Measurements from ENCODE around the gene SMIM35.
A peak's percentile ranks its signal among the peaks of the same experiment; 100 is the strongest.

SMIM35 gene

DNA sequence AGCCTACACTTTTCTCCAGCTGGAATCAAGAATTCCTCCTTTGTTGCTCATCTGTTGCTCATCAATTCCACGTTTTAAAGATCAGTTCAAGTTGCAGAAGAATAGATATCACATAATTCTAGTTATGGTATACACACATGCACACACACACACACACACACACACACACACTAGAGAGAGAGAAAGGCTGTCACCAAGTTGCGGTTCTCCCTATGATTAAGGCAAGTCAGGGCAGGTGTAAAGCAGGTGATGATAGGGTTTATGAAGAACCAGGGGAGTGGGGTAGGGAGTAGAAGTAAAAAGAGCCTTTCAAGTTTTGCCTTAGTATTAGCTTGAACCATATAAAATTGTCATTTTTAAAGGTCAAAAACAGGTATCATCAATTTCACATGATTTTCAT, 41.6 kb downstream of the SMIM35 start:
- DNase-seq (ENCODE audit: extremely low read depth, insufficient read length), result no peak
- no peaks in the 10 kb centered on the region for H3K36me3 ChIP-seq (ENCODE audit: control insufficient read depth, insufficient read depth, low read length)
- H3K27me3 ChIP-seq (replicated peaks; ENCODE audit: control insufficient read depth, insufficient read depth, low read length), result no peaks in the 10 kb centered on the region
- TF ChIP-seq, protein P1, sequence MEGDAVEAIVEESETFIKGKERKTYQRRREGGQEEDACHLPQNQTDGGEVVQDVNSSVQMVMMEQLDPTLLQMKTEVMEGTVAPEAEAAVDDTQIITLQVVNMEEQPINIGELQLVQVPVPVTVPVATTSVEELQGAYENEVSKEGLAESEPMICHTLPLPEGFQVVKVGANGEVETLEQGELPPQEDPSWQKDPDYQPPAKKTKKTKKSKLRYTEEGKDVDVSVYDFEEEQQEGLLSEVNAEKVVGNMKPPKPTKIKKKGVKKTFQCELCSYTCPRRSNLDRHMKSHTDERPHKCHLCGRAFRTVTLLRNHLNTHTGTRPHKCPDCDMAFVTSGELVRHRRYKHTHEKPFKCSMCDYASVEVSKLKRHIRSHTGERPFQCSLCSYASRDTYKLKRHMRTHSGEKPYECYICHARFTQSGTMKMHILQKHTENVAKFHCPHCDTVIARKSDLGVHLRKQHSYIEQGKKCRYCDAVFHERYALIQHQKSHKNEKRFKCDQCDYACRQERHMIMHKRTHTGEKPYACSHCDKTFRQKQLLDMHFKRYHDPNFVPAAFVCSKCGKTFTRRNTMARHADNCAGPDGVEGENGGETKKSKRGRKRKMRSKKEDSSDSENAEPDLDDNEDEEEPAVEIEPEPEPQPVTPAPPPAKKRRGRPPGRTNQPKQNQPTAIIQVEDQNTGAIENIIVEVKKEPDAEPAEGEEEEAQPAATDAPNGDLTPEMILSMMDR (IDR thresholded peaks at IDR 0.05; ENCODE audit: insufficient read depth, low read length, poor library complexity, severe bottlenecking), result no peak
- no peak overlapping the region for H3K4me3 ChIP-seq (replicated peaks; ENCODE audit: low read depth, low read length)

DNA sequence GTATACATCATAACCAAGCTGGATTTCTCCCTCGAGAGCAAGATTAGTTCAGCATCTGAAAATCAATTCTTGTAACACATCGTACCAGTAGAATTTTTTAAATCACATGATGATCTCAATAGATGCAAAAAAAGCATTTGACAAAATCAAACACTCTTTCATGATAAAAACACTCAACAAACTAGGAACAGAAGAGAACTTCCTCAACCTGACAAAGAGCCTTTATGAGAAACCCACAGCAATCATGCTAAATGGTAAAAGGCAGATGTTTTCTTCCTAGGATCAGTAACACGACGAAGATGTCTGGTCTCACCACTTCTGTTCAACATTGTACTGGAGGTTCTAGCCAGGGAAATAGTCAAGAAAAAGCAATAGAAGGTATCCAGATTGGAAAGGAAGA, 44.0 kb downstream of the SMIM35 start:
- no peak for DNase-seq (ENCODE audit: extremely low read depth, insufficient read length)
- Histone ChIP-seq H3K4me3 (replicated peaks; ENCODE audit: low read depth, low read length) (no peak overlapping the region), H3K36me3 (ENCODE audit: control insufficient read depth, insufficient read depth, low read length) (no peaks in the 10 kb centered on the region), H3K27me3 (replicated peaks; ENCODE audit: control insufficient read depth, insufficient read depth, low read length) (no peaks in the 10 kb centered on the region)
- TF ChIP-seq, protein P1 (IDR thresholded peaks at IDR 0.05; ENCODE audit: insufficient read depth, low read length, poor library complexity, severe bottlenecking), result no peak

DNA sequence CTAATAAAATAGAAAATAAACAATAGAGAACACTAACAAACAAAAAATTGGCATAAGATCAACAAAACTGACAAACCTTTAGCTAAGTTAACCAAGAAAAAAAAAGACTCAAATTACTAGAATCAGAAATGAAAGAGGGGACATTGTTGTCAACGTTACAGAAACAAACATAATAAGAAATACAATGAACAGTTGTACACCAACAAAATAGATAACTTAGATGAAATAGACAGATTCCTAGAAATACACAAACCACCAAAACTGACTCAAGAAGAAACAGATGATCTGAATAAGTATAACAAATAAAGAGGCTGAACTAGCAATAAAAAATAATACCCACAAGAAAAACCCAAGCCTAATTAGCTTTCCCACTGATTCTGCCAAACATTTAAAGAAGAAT, 44.6 kb downstream of the SMIM35 start:
- Histone ChIP-seq H3K27me3 (replicated peaks; ENCODE audit: control insufficient read depth, insufficient read depth, low read length) (no peaks in the 10 kb centered on the region; the same call in 1 of the 2 replicates), H3K36me3 (ENCODE audit: control insufficient read depth, insufficient read depth, low read length) (no peaks in the 10 kb centered on the region), H3K4me3 (replicated peaks; ENCODE audit: low read depth, low read length) (no peak overlapping the region)
- DNase-seq (ENCODE audit: extremely low read depth, insufficient read length), result no peak
- TF ChIP-seq, protein P1 (IDR thresholded peaks at IDR 0.05; ENCODE audit: insufficient read depth, low read length, poor library complexity, severe bottlenecking), result no peak

DNA sequence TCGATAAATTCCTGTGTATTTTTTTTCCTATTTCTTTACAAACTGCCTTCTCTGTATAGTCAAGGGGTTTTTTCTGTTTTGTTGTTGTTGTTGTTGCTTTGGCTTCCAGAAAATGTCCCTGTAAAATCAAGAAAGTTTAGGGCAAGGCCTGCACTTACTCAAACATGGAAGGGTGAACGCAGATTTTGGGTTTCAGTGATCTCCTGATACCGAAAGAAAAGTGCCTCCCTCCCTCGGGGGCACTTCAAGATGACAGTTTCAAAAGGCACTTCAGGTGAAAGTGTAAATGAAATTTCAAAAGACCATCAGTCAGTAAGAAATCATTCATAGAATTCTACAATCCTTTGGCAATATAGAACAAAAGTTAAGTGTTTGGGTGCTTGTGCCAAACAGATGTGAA, 53.3 kb downstream of the SMIM35 start:
- no peak for DNase-seq (ENCODE audit: extremely low read depth, insufficient read length)
- no peaks in the 10 kb centered on the region for H3K36me3 ChIP-seq (ENCODE audit: control insufficient read depth, insufficient read depth, low read length)
- H3K27me3 ChIP-seq (replicated peaks; ENCODE audit: control insufficient read depth, insufficient read depth, low read length), result no peaks in the 10 kb centered on the region; the same call in 1 of the 2 replicates
- H3K4me3 ChIP-seq (replicated peaks; ENCODE audit: low read depth, low read length), result no peak overlapping the region
- TF ChIP-seq, protein P1 (IDR thresholded peaks at IDR 0.05; ENCODE audit: insufficient read depth, low read length, poor library complexity, severe bottlenecking), result no peak

DNA sequence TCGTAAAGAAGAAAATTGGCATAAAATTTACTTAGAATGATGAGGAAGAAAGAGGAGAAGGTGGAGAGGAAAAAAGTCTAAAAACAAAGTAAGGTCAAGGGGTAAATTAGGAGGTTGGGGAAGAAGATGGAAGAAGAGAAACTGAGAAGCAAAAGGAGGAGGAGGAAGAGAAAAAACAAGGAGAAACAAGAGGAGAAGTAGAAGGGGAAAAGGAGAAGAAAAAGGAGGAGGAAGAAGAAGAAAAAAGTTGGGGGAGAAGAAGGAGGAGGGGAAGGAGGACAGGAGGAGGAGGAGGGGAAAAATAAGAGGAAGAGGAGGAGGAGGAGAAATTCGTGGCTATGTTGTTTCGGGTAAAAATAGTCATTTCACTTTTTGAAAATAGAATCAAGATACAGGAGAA, 58.1 kb downstream of the SMIM35 start:
- TF ChIP-seq, protein P1 (IDR thresholded peaks at IDR 0.05; ENCODE audit: insufficient read depth, low read length, poor library complexity, severe bottlenecking), result no peak
- no peaks in the 10 kb centered on the region for H3K36me3 ChIP-seq (ENCODE audit: control insufficient read depth, insufficient read depth, low read length)
- H3K4me3 ChIP-seq (replicated peaks; ENCODE audit: low read depth, low read length), result no peak overlapping the region
- DNase-seq (ENCODE audit: extremely low read depth, insufficient read length), result no peak
- no peaks in the 10 kb centered on the region for H3K27me3 ChIP-seq (replicated peaks; ENCODE audit: control insufficient read depth, insufficient read depth, low read length)

DNA sequence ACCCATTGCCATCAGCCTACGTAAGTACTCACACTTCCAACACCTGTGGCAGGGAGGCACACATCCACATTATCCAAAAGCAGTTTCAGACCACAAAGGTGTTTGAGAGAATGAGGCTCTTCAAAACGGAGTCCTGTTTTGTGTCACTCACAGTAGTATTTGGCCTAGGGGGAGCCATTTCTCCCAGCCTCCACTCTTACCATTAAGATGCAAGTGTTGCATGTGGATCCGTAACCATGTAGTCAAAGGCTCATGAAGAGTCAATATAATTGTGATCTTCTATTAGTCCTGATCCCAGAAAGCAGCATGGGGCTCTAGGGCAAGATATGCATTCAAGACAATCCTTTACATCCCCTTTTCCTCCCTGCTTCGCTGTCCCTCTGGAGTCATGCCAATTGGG, 59.1 kb downstream of the SMIM35 start:
- no peaks in the 10 kb centered on the region for H3K36me3 ChIP-seq (ENCODE audit: control insufficient read depth, insufficient read depth, low read length)
- no peaks in the 10 kb centered on the region for H3K27me3 ChIP-seq (replicated peaks; ENCODE audit: control insufficient read depth, insufficient read depth, low read length)
- TF ChIP-seq, protein P1 (IDR thresholded peaks at IDR 0.05; ENCODE audit: insufficient read depth, low read length, poor library complexity, severe bottlenecking), result peak; percentile 27
- no peak overlapping the region for H3K4me3 ChIP-seq (replicated peaks; ENCODE audit: low read depth, low read length)
- no peak for DNase-seq (ENCODE audit: extremely low read depth, insufficient read length)

All from GM06990 (cell line).